ENCODE results near the gene ANKHD1. TPM values are rescaled to one million over a fixed set of nuclear protein-coding genes. Genes with fewer than 3 reads are reported as not detected.

ANKHD1 gene, protein sequence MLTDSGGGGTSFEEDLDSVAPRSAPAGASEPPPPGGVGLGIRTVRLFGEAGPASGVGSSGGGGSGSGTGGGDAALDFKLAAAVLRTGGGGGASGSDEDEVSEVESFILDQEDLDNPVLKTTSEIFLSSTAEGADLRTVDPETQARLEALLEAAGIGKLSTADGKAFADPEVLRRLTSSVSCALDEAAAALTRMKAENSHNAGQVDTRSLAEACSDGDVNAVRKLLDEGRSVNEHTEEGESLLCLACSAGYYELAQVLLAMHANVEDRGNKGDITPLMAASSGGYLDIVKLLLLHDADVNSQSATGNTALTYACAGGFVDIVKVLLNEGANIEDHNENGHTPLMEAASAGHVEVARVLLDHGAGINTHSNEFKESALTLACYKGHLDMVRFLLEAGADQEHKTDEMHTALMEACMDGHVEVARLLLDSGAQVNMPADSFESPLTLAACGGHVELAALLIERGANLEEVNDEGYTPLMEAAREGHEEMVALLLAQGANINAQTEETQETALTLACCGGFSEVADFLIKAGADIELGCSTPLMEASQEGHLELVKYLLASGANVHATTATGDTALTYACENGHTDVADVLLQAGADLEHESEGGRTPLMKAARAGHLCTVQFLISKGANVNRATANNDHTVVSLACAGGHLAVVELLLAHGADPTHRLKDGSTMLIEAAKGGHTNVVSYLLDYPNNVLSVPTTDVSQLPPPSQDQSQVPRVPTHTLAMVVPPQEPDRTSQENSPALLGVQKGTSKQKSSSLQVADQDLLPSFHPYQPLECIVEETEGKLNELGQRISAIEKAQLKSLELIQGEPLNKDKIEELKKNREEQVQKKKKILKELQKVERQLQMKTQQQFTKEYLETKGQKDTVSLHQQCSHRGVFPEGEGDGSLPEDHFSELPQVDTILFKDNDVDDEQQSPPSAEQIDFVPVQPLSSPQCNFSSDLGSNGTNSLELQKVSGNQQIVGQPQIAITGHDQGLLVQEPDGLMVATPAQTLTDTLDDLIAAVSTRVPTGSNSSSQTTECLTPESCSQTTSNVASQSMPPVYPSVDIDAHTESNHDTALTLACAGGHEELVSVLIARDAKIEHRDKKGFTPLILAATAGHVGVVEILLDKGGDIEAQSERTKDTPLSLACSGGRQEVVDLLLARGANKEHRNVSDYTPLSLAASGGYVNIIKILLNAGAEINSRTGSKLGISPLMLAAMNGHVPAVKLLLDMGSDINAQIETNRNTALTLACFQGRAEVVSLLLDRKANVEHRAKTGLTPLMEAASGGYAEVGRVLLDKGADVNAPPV (N-terminal part only)
- 227 TPM for total RNA-seq

DNA sequence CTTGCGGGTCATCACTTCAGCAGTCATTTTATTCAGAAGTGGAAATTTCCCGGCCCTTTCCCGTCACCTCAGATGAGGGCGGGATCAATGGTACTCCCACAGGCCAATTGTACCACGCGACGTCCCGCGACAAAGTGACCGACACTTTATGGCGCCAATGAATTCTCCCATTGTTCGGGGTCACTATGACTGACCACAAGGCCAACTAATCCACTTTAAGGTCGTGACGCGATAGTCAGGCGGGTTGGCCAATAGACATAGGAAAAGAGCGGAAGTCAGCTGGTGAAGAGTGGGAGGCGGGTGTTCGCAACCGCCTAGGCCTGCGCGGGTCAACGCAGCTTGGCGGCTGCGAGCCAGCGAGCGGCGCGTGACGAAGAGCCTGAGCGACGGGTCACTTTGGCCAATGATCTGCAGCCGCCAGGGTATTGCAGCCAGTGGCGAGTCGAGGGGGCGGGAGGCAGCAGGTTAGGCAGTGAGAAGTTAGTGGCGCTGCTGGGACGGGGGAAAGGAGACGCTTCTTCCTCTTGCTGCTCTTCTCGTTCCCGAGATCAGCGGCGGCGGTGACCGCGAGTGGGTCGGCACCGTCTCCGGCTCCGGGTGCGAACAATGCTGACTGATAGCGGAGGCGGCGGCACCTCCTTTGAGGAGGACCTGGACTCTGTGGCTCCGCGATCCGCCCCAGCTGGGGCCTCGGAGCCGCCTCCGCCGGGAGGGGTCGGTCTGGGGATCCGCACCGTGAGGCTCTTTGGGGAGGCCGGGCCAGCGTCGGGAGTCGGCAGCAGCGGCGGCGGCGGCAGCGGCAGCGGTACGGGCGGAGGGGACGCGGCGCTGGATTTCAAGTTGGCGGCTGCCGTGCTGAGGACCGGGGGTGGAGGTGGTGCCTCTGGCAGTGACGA lies at the start of gene ANKHD1:
TSS of gene ANKHD1 (plus strand) at position 472 of the 896 bp plus-strand sequence. CDS start at position 607, 135 bp downstream.
- Histone ChIP-seq H3K9me3 (ENCODE audit: low read depth, low read length) (no peaks in the 10 kb centered on the region), H3K4me1 (ENCODE audit: insufficient read depth, low read length) (peaks cover 40% of the 10 kb centered on the region), H3K27me3 (ENCODE audit: insufficient read depth, low read length) (no peaks in the 10 kb centered on the region), H3K4me3 (ENCODE audit: low read length) (peak within 1 kb of the TSS; percentile 68)

DNA sequence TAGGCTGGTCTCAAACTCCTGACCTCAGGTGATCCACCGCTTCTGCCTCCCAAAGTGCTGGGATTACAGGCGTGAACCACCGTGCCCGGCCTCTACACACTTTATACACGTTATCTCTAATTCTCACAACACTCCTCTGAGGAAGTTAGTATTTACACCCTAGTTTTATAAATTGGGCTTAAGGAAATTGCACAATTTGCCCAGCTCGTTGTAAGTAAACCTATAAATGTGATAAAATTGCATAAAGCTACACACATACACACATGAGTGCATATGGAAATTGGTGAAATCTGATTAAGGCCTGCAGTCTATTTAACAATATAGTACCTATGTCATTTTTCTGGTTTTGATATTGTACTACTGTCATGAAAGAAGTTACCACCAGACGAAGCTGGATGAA lies 46.1 kb upstream of the ANKHD1 start:
- Histone ChIP-seq H3K27me3 (ENCODE audit: insufficient read depth, low read length) (no peaks in the 10 kb centered on the region), H3K4me1 (ENCODE audit: insufficient read depth, low read length) (peaks cover 30% of the 10 kb centered on the region), H3K9me3 (ENCODE audit: low read depth, low read length) (no peaks in the 10 kb centered on the region), H3K4me3 (ENCODE audit: low read length) (no peak overlapping the region)

DNA sequence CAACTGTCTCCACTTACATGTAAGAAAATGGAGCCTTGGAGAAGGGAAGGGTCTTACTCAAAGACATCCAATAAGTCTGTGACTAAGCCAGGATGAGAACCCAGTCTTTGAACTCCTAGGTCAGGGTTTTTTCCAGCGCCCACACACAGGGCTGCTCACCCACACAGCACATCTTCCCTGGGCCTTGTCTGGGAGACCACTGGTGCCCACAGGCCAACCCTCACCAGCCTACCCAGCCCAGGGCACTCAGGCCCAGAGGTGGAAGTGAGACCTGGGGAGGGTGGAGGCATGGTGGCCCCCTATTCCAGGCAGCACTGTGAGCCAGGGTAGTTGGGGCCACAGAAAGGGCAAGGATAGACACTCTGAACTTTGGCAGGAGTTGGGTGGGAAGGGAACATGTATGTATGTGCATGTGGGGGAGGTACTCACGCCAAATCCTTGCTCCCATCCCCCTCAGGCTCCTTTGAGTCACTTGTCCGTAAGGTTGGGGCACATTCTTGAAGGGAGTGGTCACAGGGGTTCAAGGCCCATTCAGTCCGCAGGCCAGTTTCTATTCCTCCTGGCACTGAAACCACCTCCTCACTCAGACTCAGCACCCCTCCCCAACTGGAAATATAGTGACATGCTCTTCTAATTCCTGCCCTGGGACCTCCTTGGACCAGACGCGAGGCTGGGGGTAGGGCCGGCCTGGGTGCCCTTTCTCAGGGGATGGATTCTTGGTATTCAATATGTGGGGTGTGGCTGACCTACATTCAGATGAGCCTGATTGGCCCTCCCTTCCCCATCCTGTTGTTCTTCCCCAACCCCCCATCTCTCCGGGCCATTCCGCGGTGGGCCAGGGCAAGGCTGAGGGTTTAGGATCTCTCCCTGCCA lies 44.5 kb upstream of the ANKHD1 start:
- Histone ChIP-seq H3K4me3 (ENCODE audit: low read length) (no peak overlapping the region), H3K4me1 (ENCODE audit: insufficient read depth, low read length) (peaks cover 30% of the 10 kb centered on the region), H3K9me3 (ENCODE audit: low read depth, low read length) (no peaks in the 10 kb centered on the region), H3K27me3 (ENCODE audit: insufficient read depth, low read length) (no peaks in the 10 kb centered on the region)

DNA sequence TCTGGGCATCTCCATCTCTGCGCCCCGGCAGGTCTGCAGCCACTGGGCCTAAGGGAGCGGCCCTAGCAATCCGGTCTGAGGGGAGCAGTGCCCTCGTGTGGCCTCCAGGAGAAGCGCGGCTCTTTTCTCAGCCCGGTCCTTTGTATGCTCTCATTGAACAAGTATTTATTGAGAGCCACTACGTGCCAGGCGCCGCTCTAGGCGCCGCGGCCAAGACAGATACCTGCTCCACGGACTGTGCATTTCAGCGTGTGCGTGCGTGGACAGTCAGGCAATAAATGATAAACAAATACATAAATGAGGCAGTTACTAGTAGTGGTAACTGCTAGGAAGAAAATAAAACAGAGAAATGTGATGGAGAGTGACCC lies 43.9 kb upstream of the ANKHD1 start:
- H3K9me3 ChIP-seq (ENCODE audit: low read depth, low read length) = no peaks in the 10 kb centered on the region
- no peaks in the 10 kb centered on the region for H3K27me3 ChIP-seq (ENCODE audit: insufficient read depth, low read length)
- no peak overlapping the region for H3K4me3 ChIP-seq (ENCODE audit: low read length)
- peaks cover 30% of the 10 kb centered on the region for H3K4me1 ChIP-seq (ENCODE audit: insufficient read depth, low read length)

DNA sequence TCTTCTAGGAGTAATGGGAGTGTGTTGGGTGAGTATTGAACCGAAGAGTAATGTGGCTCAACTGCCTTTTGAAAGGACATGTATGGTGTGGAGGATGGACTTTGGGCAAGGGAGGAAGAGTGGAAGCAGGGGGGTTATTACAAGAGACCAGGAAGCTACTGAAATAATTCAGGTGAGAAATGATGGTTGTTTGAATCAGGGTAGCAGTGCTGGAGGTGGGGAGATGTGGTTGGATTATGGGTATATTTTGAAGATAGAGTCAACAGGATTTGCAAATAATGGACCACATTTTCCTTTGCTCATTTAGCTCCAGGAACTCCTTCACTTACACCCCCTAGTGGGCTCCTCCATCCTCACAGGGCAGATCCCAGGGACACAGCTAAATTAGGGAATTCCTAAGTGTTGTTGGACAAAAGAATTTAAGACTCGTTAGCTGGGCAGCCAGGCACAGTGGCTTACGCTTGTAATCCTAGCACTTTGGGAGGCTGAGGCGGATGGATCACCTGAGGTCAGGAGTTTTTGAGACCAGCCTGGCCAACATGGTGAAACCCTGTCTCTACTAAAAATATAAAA lies 42.8 kb upstream of the ANKHD1 start:
- Histone ChIP-seq H3K4me1 (ENCODE audit: insufficient read depth, low read length) (peaks cover 35% of the 10 kb centered on the region), H3K27me3 (ENCODE audit: insufficient read depth, low read length) (no peaks in the 10 kb centered on the region), H3K9me3 (ENCODE audit: low read depth, low read length) (no peaks in the 10 kb centered on the region), H3K4me3 (ENCODE audit: low read length) (no peak overlapping the region)

DNA sequence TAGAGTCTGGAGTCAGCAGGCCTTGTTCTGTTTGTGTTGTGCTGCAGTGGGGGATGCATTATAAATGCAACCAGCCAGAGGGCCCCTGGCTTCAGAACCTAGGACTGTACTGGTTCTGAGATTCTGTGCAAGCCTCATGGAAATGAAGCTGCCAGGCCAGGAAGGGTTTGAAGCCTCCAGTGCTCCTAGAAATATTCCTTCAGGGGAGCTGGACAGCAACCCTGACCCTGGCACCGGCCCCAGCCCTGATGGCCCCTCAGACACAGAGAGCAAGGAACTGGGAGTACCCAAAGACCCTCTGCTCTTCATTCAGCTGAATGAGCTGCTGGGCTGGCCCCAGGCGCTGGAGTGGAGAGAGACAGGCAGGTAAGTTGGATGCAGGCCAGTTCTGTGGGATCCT lies 41.5 kb upstream of the ANKHD1 start, which contains the start of gene SLC4A9:
TSS of gene SLC4A9 (plus strand) at position 94 of the 400 bp plus-strand sequence. CDS start at position 137, 43 bp downstream.
- H3K4me1 ChIP-seq (ENCODE audit: insufficient read depth, low read length) = peaks cover 33% of the 10 kb centered on the region
- H3K9me3 ChIP-seq (ENCODE audit: low read depth, low read length) = no peaks in the 10 kb centered on the region
- H3K4me3 ChIP-seq (ENCODE audit: low read length) = no peak within 1 kb of the TSS
- H3K27me3 ChIP-seq (ENCODE audit: insufficient read depth, low read length) = no peaks in the 10 kb centered on the region

DNA sequence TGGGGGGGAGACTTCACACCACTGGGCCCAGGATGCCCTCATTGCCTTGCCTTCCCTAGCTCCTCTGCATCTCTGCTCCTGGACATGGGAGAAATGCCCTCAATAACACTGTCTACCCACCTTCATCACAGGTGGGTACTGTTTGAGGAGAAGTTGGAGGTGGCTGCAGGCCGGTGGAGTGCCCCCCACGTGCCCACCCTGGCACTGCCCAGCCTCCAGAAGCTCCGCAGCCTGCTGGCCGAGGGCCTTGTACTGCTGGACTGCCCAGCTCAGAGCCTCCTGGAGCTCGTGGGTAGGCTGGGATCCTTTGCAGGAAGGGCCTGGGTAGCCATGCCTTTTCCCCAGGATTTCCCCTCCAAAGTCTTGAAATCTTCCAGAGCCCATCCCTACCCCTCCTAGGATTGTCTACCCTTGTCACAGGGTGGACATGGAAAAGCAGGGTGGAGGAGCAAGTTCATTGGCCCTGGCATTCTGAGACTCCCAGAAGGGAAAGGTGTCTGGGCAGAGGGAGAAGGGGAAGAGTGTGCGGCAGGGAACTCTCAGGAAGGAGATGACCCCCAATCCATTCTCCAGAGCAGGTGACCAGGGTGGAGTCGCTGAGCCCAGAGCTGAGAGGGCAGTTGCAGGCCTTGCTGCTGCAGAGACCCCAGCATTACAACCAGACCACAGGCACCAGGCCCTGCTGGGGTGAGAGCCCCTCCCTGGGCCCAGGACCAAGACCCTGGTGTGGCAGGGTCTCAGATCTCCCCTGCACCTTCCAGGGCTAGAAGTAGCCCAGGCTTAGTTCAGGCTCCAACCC lies 40.8 kb upstream of the ANKHD1 start:
- Histone ChIP-seq H3K9me3 (ENCODE audit: low read depth, low read length) (no peaks in the 10 kb centered on the region), H3K4me1 (ENCODE audit: insufficient read depth, low read length) (peaks cover 25% of the 10 kb centered on the region), H3K4me3 (ENCODE audit: low read length) (no peak overlapping the region), H3K27me3 (ENCODE audit: insufficient read depth, low read length) (no peaks in the 10 kb centered on the region)

DNA sequence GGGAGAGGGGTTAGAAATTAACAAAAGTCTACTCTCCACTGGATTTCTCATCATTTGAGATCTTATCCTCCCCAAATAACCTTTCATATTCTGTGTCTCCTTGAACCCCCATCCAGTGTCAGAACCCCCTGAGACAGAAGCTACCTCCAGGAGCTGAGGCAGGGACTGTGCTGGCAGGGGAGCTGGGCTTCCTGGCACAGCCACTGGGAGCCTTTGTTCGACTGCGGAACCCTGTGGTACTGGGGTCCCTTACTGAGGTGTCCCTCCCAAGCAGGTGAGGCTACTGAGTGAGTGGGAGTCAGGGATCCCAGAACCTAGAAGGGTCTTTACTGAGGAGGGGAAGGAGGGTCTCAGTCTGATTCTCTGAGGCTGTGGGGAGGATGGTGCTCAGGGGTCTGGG lies 39.7 kb upstream of the ANKHD1 start:
- Histone ChIP-seq H3K4me3 (ENCODE audit: low read length) (no peak overlapping the region), H3K4me1 (ENCODE audit: insufficient read depth, low read length) (peaks cover 16% of the 10 kb centered on the region), H3K27me3 (ENCODE audit: insufficient read depth, low read length) (no peaks in the 10 kb centered on the region), H3K9me3 (ENCODE audit: low read depth, low read length) (no peaks in the 10 kb centered on the region)

DNA sequence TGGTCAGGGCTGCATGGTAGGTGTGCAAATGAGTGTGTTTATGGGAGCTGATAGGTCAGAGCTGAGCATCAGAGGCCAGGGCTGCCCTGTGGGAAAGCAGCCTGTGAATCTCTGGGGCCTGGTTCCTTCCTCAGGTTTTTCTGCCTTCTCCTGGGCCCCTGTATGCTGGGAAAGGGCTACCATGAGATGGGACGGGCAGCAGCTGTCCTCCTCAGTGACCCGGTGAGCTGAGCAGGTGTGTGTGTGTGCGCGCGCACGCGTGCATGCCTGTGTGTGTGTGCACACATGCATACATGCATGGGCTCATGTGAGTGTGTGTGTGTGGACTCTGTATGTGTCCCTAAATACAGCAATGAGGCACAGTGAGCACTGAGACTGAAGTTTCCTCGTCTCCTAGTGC lies 39.3 kb upstream of the ANKHD1 start:
- H3K9me3 ChIP-seq (ENCODE audit: low read depth, low read length) = no peaks in the 10 kb centered on the region
- peaks cover 12% of the 10 kb centered on the region for H3K4me1 ChIP-seq (ENCODE audit: insufficient read depth, low read length)
- no peaks in the 10 kb centered on the region for H3K27me3 ChIP-seq (ENCODE audit: insufficient read depth, low read length)
- H3K4me3 ChIP-seq (ENCODE audit: low read length) = no peak overlapping the region

DNA sequence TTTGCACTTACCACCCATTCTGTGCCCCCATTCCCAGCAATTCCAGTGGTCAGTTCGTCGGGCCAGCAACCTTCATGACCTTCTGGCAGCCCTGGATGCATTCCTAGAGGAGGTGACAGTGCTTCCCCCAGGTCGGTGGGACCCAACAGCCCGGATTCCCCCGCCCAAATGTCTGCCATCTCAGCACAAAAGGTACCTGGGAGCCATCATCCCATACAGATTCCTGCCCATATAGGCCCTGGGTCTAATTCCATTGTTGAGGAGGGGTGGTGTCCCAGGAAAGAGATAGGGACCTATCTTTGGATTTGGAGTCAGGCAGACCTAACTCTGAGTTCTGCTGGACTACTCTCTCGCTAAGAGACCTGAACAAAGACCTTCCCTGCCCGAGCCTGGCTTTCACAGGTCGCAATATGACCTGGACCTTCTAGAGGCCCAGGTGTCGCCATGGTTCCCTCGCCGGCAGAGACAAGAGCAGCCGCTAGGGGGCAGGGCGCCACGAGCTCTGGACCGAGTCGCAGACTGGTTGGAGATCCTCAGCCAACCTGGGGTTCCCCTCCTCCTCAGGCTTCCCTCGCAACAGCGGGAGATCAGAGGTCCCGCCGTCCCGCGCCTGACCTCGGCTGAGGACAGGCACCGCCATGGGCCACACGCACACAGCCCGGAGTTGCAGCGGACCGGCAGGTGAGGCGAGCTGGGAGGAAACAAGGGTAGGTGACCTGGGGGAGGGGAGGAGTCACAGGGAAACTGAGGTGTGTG lies 38.6 kb upstream of the ANKHD1 start:
- Histone ChIP-seq H3K4me1 (ENCODE audit: insufficient read depth, low read length) (peaks cover 5% of the 10 kb centered on the region), H3K9me3 (ENCODE audit: low read depth, low read length) (no peaks in the 10 kb centered on the region), H3K27me3 (ENCODE audit: insufficient read depth, low read length) (no peaks in the 10 kb centered on the region), H3K4me3 (ENCODE audit: low read length) (no peak overlapping the region)

DNA sequence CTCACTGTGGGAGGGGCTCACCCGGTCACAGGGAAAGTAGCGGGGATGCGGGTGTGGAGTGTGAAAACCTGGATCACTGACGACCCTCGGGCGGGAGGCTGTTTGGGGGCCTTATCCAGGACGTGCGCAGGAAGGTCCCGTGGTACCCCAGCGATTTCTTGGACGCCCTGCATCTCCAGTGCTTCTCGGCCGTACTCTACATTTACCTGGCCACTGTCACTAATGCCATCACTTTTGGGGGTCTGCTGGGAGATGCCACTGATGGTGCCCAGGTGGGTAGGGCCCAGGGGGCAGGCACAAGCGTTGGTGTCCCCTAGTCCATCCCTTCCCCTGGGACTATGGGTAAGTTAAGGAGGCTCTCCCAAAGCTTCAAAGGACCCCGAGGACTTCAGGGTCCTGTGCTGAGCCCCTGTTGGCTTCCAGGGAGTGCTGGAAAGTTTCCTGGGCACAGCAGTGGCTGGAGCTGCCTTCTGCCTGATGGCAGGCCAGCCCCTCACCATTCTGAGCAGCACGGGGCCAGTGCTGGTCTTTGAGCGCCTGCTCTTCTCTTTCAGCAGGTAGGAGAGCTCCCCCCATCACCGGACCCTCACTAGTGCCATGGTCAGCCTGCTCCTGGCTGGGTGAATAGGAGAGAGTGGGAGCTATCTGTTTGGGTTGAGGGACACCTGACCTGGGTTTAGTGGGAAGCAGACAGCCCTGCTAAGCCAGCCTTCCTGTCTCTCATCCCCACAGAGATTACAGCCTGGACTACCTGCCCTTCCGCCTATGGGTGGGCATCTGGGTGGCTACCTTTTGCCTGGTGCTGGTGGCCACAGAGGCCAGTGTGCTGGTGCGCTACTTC lies 37.8 kb upstream of the ANKHD1 start:
- Histone ChIP-seq H3K4me3 (ENCODE audit: low read length) (no peak overlapping the region), H3K9me3 (ENCODE audit: low read depth, low read length) (no peaks in the 10 kb centered on the region), H3K4me1 (ENCODE audit: insufficient read depth, low read length) (peaks cover 5% of the 10 kb centered on the region), H3K27me3 (ENCODE audit: insufficient read depth, low read length) (no peaks in the 10 kb centered on the region)

Data from mononuclear cell (primary cell).